HepG2 (cell line): ENCODE data around the gene GNG4.

Experiments used
- MLLT10 ChIP-seq: sonication (generic); formaldehyde crosslinking; IDR thresholded peaks from 2 replicates; pipeline ENCODE4 v1.4.0; 2020; ENCODE audit warnings: missing genetic modification reagents
- PRPF4 ChIP-seq: fragments of 200-400 bp; formaldehyde crosslinking; IDR thresholded peaks from 2 replicates; pipeline ENCODE4 v1.6.1; 2016; ENCODE audit warnings: low read length, low read depth; ENCODE audit not compliant: poor library complexity, severe bottlenecking
- RAD21 ChIP-seq: fragments of 450-650 bp; formaldehyde crosslinking; IDR thresholded peaks from 2 replicates; pipeline ENCODE4 v1.5.0; 2020; ENCODE audit warnings: mild to moderate bottlenecking
- ZNF331 ChIP-seq: sonication (generic); formaldehyde crosslinking; IDR thresholded peaks from 2 replicates; pipeline ENCODE4 v1.4.0; 2020; ENCODE audit warnings: missing genetic modification reagents

GRCh38 chr1:235595079-235595478, 54.5 kb downstream of the GNG4 start:
- TF ChIP-seq RAD21 (CRISPR knock-in tag) (no peak), PRPF4 (no peak), MLLT10 (CRISPR knock-in tag) (no peak), ZNF331 (CRISPR knock-in tag) (no peak)
